ENCODE measurements around the gene REV3L.

DNA sequence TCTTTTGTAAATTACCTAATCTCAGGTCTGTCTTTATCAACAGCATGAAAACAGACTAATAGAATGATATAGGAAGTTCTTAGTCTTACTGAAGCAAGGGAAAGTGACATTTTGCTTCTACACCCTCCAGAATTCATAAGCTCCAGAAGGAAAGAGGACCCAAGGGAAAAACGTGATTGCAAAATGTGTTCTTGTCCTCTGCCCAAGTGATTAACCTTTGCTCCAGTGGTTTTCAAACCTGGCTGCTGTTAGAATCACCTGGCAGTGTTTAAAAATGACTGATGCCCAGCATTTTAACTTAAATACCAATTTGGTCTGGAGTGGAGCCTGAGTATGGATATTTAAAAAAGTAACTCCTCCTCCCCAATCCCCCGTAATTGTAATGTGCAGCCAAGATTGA, 204.3 kb downstream of the REV3L start:
- no peak for TF ChIP-seq SMC3 (IDR thresholded peaks at IDR 0.05)
- TF ChIP-seq, protein P1, sequence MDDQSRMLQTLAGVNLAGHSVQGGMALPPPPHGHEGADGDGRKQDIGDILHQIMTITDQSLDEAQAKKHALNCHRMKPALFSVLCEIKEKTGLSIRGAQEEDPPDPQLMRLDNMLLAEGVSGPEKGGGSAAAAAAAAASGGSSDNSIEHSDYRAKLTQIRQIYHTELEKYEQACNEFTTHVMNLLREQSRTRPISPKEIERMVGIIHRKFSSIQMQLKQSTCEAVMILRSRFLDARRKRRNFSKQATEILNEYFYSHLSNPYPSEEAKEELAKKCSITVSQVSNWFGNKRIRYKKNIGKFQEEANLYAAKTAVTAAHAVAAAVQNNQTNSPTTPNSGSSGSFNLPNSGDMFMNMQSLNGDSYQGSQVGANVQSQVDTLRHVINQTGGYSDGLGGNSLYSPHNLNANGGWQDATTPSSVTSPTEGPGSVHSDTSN (IDR thresholded peaks at IDR 0.05), result no peak
- TF ChIP-seq CTCF (IDR thresholded peaks at IDR 0.05), result no peak
- no peak for TF ChIP-seq FOSL2 (IDR thresholded peaks at IDR 0.05)
- no peak for TF ChIP-seq FOSL2 (CRISPR knock-in tag; IDR thresholded peaks at IDR 0.05)

Measured in A549 (cell line).